ENCODE results near the gene EPHA8. TPM values are rescaled to one million over a fixed set of nuclear protein-coding genes. Genes with fewer than 3 reads are reported as not detected.
A peak's percentile ranks its signal among the peaks of the same experiment; 100 is the strongest.

The EPHA8 gene
- total and polyA plus RNA-seq, 3 donors from 2014 or later, result 2.3 to 6.0 (median 5.2) TPM

GRCh38 chr1:22528451-22528850, 34.8 kb upstream of the EPHA8 start:
- DNase-seq, result no peak
- Histone ChIP-seq H3K4me3 (no peak overlapping the region), H3K27ac (no peak overlapping the region), H3K4me1 (peaks cover 10% of the 10 kb centered on the region), H3K36me3 (ENCODE audit: low read depth, missing control alignments) (no peaks in the 10 kb centered on the region), H3K27me3 (no peaks in the 10 kb centered on the region), H3K9me3 (no peaks in the 10 kb centered on the region)
- 93 to 97% methylated on average over 7 of the region's 7 CpGs for WGBS, 2 donors
- intact Hi-C loops (cut with DNase I; ENCODE audit: low total_unique reads), result no loop called here
- no peak for TF ChIP-seq POLR2A (IDR thresholded peaks at IDR 0.05)
- TF ChIP-seq, protein P1, sequence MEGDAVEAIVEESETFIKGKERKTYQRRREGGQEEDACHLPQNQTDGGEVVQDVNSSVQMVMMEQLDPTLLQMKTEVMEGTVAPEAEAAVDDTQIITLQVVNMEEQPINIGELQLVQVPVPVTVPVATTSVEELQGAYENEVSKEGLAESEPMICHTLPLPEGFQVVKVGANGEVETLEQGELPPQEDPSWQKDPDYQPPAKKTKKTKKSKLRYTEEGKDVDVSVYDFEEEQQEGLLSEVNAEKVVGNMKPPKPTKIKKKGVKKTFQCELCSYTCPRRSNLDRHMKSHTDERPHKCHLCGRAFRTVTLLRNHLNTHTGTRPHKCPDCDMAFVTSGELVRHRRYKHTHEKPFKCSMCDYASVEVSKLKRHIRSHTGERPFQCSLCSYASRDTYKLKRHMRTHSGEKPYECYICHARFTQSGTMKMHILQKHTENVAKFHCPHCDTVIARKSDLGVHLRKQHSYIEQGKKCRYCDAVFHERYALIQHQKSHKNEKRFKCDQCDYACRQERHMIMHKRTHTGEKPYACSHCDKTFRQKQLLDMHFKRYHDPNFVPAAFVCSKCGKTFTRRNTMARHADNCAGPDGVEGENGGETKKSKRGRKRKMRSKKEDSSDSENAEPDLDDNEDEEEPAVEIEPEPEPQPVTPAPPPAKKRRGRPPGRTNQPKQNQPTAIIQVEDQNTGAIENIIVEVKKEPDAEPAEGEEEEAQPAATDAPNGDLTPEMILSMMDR (IDR thresholded peaks at IDR 0.05), result no peak

DNA sequence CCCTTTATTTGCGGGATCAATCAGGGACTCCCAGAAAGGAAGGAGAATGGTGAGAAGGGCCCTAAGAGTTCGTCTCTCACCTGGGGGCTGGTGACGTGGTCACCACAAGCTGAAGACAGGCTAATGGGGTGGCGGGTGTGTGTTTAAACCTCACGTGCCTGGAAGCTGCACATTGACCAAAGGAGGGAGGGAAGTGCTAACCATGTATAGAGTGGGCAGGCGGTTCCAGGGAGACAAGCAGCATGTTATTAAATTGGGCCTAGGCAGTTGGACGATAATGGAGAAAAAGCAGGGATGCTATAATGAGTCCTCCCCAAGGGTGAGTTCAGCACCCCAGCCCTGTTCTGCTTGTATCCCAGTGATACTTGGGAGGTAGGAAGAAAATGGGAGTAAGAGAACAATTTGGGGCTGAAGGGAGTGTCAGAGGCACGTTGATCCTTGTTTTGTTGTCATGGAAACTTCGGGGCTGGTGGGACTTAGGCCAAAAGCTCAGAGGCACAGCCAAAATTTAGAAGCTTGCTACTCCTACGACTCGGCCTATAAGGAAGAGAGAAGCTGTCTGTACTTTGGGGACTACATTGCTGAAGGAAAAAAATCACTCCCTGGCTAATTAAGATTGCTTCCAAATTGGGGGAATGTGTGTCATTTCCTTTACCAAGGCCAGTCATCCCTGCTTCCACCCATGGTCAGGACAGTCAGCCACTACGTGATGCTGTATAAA, 33.2 kb upstream of the EPHA8 start:
- 56 to 62% methylated on average over 12 of the region's 12 CpGs for WGBS, 2 donors
- TF ChIP-seq POLR2A (IDR thresholded peaks at IDR 0.05), result no peak
- TF ChIP-seq, protein P1 (IDR thresholded peaks at IDR 0.05), result no peak
- Histone ChIP-seq H3K4me3 (no peak overlapping the region), H3K9me3 (no peaks in the 10 kb centered on the region), H3K27me3 (no peaks in the 10 kb centered on the region), H3K27ac (no peak overlapping the region), H3K36me3 (ENCODE audit: low read depth, missing control alignments) (no peaks in the 10 kb centered on the region), H3K4me1 (peaks cover 10% of the 10 kb centered on the region)
- peak; percentile 51 for DNase-seq
- intact Hi-C loops (cut with DNase I; ENCODE audit: low total_unique reads), result no loop called here

GRCh38 chr1:22530715-22531114, 32.6 kb upstream of the EPHA8 start:
- WGBS, 2 donors, result 71 to 85% methylated on average over 3 of the region's 3 CpGs

DNA sequence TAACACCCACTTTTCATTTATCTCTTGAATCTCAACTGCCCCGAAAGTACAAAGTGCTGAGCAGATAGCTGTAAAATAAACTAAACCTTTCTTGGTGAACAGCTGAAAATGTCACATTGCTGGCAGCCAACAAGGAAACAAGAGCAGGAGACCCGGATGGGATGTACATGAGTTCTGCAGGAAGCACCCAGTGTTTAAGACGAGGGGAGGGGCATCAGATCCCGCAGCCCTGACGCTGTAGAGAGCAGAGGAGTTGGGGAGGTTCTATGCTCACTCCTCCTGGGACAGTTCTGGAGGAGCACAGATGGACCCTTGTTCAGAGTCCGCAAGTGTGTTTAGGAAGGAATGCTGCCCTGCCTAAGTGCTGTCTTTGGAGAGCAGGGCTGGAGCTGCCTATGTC, 32.0 kb upstream of the EPHA8 start:
- TF ChIP-seq POLR2A (IDR thresholded peaks at IDR 0.05), result no peak
- TF ChIP-seq, protein P1 (IDR thresholded peaks at IDR 0.05), result no peak
- no peaks in the 10 kb centered on the region for H3K27me3 ChIP-seq
- H3K9me3 ChIP-seq, result no peaks in the 10 kb centered on the region
- DNase-seq, result no peak
- no peaks in the 10 kb centered on the region for H3K36me3 ChIP-seq (ENCODE audit: low read depth, missing control alignments)
- H3K4me1 ChIP-seq, result peaks cover 10% of the 10 kb centered on the region
- 51 to 58% methylated on average over 5 to 6 of the region's 6 CpGs for WGBS, 2 donors
- H3K27ac ChIP-seq, result no peak overlapping the region
- intact Hi-C loops (cut with DNase I; ENCODE audit: low total_unique reads), result no loop called here
- H3K4me3 ChIP-seq, result no peak overlapping the region

More at GRCh38 chr1:22530715-22531114, 32.6 kb upstream of the EPHA8 start:
- Histone ChIP-seq H3K27ac (peak overlapping the region in 1 of 2 donors; percentile 19), H3K4me3 (no peak overlapping the region), H3K4me1 (peaks cover 10% of the 10 kb centered on the region), H3K36me3 (ENCODE audit: low read depth, missing control alignments) (no peaks in the 10 kb centered on the region), H3K9me3 (no peaks in the 10 kb centered on the region), H3K27me3 (no peaks in the 10 kb centered on the region)
- TF ChIP-seq, protein P1 (IDR thresholded peaks at IDR 0.05), result no peak
- TF ChIP-seq POLR2A (IDR thresholded peaks at IDR 0.05), result no peak
- no peak for DNase-seq
- intact Hi-C loops (cut with DNase I; ENCODE audit: low total_unique reads), result no loop called here

Data from testis (tissue), 3 donors.